HepG2 (cell line): ENCODE measurements around the gene PAXX. TPM values are rescaled to one million over a fixed set of nuclear protein-coding genes. Genes with fewer than 3 reads are reported as not detected.

Experiments used
- ATAC-seq: fragments of 200-7000 bp; cut with Tn5 transposase; 3 replicates; pipeline ENCODE4 v1.9.1; 2020; ENCODE audit warnings: mild to moderate bottlenecking, moderate library complexity
- BruUV-seq: library from RNA; stranded (reverse); fragments of 400-500 nt; replicated peaks from 2 replicates; lab custom pipeline; 2021; lab: Mats Ljungman, UMichigan
- CTCF ChIA-PET: fragments of 300-600 bp; formaldehyde crosslinking; extraction: SDS; loops from one replicate; lab custom pipeline; 2021; ENCODE audit warnings: low total read pairs, inconsistent platforms, low intra/inter-chr PET ratio; lab: Yijun Ruan, JAX
- POLR2A ChIA-PET: fragments of 350-600 bp; sonication (Branson Sonifier 250); formaldehyde crosslinking; loops from one replicate; lab custom pipeline; 2020; ENCODE audit warnings: antibody characterized with exemption, inconsistent platforms; lab: Yijun Ruan, JAX
- DNase-seq: peaks from one replicate; pipeline ENCODE4 v3.0.0-alpha.2; 2015; ENCODE audit warnings: low spot score
- FAIRE-seq: peaks from 3 replicates; lab custom pipeline; 2011; peaks lifted over from hg19 to GRCh38; lab: Jason Lieb, UNC
- H2AFZ ChIP-seq: one replicate; pipeline ENCODE4 v1.6.1; 2011; ENCODE audit warnings: low read length, inconsistent platforms
- H3K27ac ChIP-seq: fragments of 300-600 bp; 3 replicates; pipeline ENCODE4 v1.8.0; 2011; ENCODE audit warnings: mixed run types, mild to moderate bottlenecking, mixed read lengths, low read length, inconsistent platforms; ENCODE audit not compliant: insufficient read depth; ENCODE audit errors: extremely low read length
- H3K27me3 ChIP-seq, 2 experiments: fragments of 200-600 bp in 1 of 2; 2 replicates in 1 of 2; 3 replicates in 1 of 2; pipeline versions ENCODE4 v1.6.0 to v1.8.0; 2011; ENCODE audit warnings: low read length in 2 of 2, mild to moderate bottlenecking in 2 of 2, moderate library complexity in 2 of 2, inconsistent platforms in 1 of 2; ENCODE audit not compliant: insufficient read depth in 2 of 2, control insufficient read depth in 1 of 2
- H3K36me3 ChIP-seq, 2 experiments: fragments of 200-600 bp in 1 of 2; replicated peaks in 1 of 2; 2 replicates in 1 of 2; 3 replicates in 1 of 2; pipeline versions ENCODE4 v1.5.1 to v1.8.0; 2011; ENCODE audit warnings: low read length in 2 of 2, inconsistent platforms in 1 of 2; ENCODE audit not compliant: insufficient read depth in 2 of 2, control insufficient read depth in 1 of 2
- H3K4me1 ChIP-seq: 2 replicates; pipeline ENCODE4 v1.5.1; 2012; ENCODE audit warnings: low read length, inconsistent platforms; ENCODE audit not compliant: insufficient read depth
- H3K4me2 ChIP-seq: 2 replicates; pipeline ENCODE4 v1.6.0; 2011; ENCODE audit warnings: low read depth, low read length, inconsistent platforms
- H3K4me3 ChIP-seq, 3 experiments: fragments of 200-600 bp in 1 of 3; sonication (generic), shearing (Covaris generic) in 1 of 3; replicated peaks in 1 of 3; 2 replicates each; pipeline ENCODE4 v1.5.1; 2011 to 2016; ENCODE audit warnings: low read length in 3 of 3, inconsistent platforms in 2 of 3, low read depth in 2 of 3, mild to moderate bottlenecking in 2 of 3, control low read depth in 1 of 3, mixed read lengths in 1 of 3; ENCODE audit not compliant: insufficient read depth in 1 of 3
- H3K79me2 ChIP-seq: one replicate; pipeline ENCODE4 v1.6.1; 2011; ENCODE audit warnings: low read length, inconsistent platforms; ENCODE audit not compliant: insufficient read depth
- H3K9ac ChIP-seq: 2 replicates; pipeline ENCODE4 v1.6.0; 2011; ENCODE audit warnings: mild to moderate bottlenecking, low read depth, low read length, inconsistent platforms; ENCODE audit not compliant: insufficient read depth
- H3K9me3 ChIP-seq: 2 replicates; pipeline ENCODE4 v1.5.1; 2012; ENCODE audit warnings: mild to moderate bottlenecking, low read length
- H4K20me1 ChIP-seq: 2 replicates; pipeline ENCODE4 v1.6.0; 2011; ENCODE audit warnings: inconsistent platforms, mild to moderate bottlenecking, low read length, moderate library complexity; ENCODE audit not compliant: insufficient read depth
- ASH2L ChIP-seq: fragments of 300-600, 200-600 bp; sonication (generic); IDR thresholded peaks from 2 replicates; pipeline ENCODE4 v1.7.0; 2017; ENCODE audit warnings: low read depth, mild to moderate bottlenecking, moderate library complexity, mixed read lengths, low read length; ENCODE audit not compliant: insufficient read length
- DPF2 ChIP-seq: sonication (generic); formaldehyde crosslinking; IDR thresholded peaks from 2 replicates; pipeline ENCODE4 v1.4.0; 2020; ENCODE audit warnings: mild to moderate bottlenecking, low read depth, missing genetic modification reagents, borderline replicate concordance
- HDAC2 ChIP-seq: sonication (generic); formaldehyde crosslinking; IDR thresholded peaks from 2 replicates; pipeline ENCODE4 v1.4.0; 2020; ENCODE audit warnings: missing genetic modification reagents
- ISX ChIP-seq: sonication (generic); formaldehyde crosslinking; conservative IDR thresholded peaks from 2 replicates; pipeline ENCODE4 v1.5.0; 2020; ENCODE audit warnings: missing genetic modification reagents
- KDM4B ChIP-seq: sonication (generic); formaldehyde crosslinking; IDR thresholded peaks from 2 replicates; pipeline ENCODE4 v1.4.0; 2020; ENCODE audit warnings: missing genetic modification reagents
- PCBP1 ChIP-seq: fragments of 200-400 bp; formaldehyde crosslinking; IDR thresholded peaks from 2 replicates; pipeline ENCODE4 v1.6.1; 2017; ENCODE audit warnings: mild to moderate bottlenecking, low read depth, low read length, borderline replicate concordance
- PHF5A ChIP-seq: IDR thresholded peaks from one replicate; pipeline ENCODE4 v1.6.1; 2018; ENCODE audit warnings: low read depth, missing genetic modification reagents; ENCODE audit not compliant: unreplicated experiment
- STAT6 ChIP-seq: sonication (generic); formaldehyde crosslinking; IDR thresholded peaks from 2 replicates; pipeline ENCODE4 v1.4.0; 2020; ENCODE audit warnings: missing genetic modification reagents, mild to moderate bottlenecking, borderline replicate concordance
- TBX3 ChIP-seq: fragments of 450-650 bp; IDR thresholded peaks from 2 replicates; pipeline ENCODE4 v1.6.1; 2017; ENCODE audit warnings: antibody characterized with exemption, mild to moderate bottlenecking, inconsistent platforms, borderline replicate concordance
- TOPORS ChIP-seq: sonication (generic); formaldehyde crosslinking; IDR thresholded peaks from 2 replicates; pipeline ENCODE4 v1.8.0; 2023; ENCODE audit warnings: mild to moderate bottlenecking, missing genetic modification reagents
- ZMYM4 ChIP-seq: sonication (generic); formaldehyde crosslinking; IDR thresholded peaks from 2 replicates; pipeline ENCODE4 v1.8.1; 2023; ENCODE audit warnings: mild to moderate bottlenecking, missing genetic modification reagents
- ZNF432 ChIP-seq: sonication (generic); formaldehyde crosslinking; IDR thresholded peaks from 2 replicates; pipeline ENCODE4 v1.5.0; 2020; ENCODE audit warnings: missing genetic modification reagents, mild to moderate bottlenecking, borderline replicate concordance
- ZNF503 ChIP-seq: sonication (generic); formaldehyde crosslinking; IDR thresholded peaks from 2 replicates; pipeline ENCODE4 v1.4.0; 2020; ENCODE audit warnings: missing genetic modification reagents
- ZNF550 ChIP-seq: sonication (generic); formaldehyde crosslinking; IDR thresholded peaks from 2 replicates; pipeline ENCODE4 v1.4.0; 2020; ENCODE audit warnings: mild to moderate bottlenecking, missing genetic modification reagents, borderline replicate concordance
- ZNF687 ChIP-seq: sonication (generic); formaldehyde crosslinking; IDR thresholded peaks from 2 replicates; pipeline ENCODE4 v1.5.1; 2020; ENCODE audit warnings: mild to moderate bottlenecking, missing genetic modification reagents, moderate library complexity
- ZNF747 ChIP-seq: sonication (generic); formaldehyde crosslinking; IDR thresholded peaks from 2 replicates; pipeline ENCODE4 v1.8.1; 2023; ENCODE audit warnings: missing genetic modification reagents, mild to moderate bottlenecking, borderline replicate concordance
- WGBS: methylation state at CpG from one replicate; pipeline ENCODE4 v1.1.6; 2017; ENCODE audit warnings: low lambda C conversion rate; 5-methylcytosine and 5-hydroxymethylcytosine counted together
- in situ Hi-C: cut with HindIII; loops from 2 replicates; pipeline ENCODE4 v1.10.0; 2017; ENCODE audit warnings: low pct_unique_long_range_greater_than_20kb; ENCODE audit not compliant: extremely low pct_ligation_motif_present
- intact Hi-C: fragments of 100-400 bp; cut with micrococcal nuclease; formaldehyde crosslinking; loops from one replicate; pipeline ENCODE4 v1.10.0; 2022; ENCODE audit not compliant: unreplicated experiment
- polyA plus RNA-seq, 8 experiments: library from polyadenylated mRNA; depleted of rRNA in 3 of 8; stranded (reverse) in 7 of 8; unstranded in 1 of 8; fragments of >200 nt; fragmentation: Illumina TruSeq in 4 of 8; extraction: Trizol in 4 of 8; gene quantifications; 2 replicates each; pipeline versions ENCODE4 v1.2.1 to v1.2.3, GENCODE V29; 2011 to 2016; ENCODE audit warnings: low read depth in 4 of 8, missing spikeins in 1 of 8, mixed read lengths in 1 of 8; ENCODE audit not compliant: insufficient read depth in 1 of 8
- total RNA-seq, 5 experiments: library from RNA; depleted of rRNA; stranded (reverse); fragments of >200 nt; fragmentation: Illumina TruSeq; extraction: Trizol; gene quantifications; 2 replicates each; pipeline ENCODE4 v1.2.3, GENCODE V29; 2016; ENCODE audit warnings: low read depth in 1 of 5

The PAXX gene
- total and polyA plus RNA-seq, 2 of the 13 experiments (the other 11 are each of a cell fraction or from before 2014, with no cell fraction given) = 14.0 to 31.9 TPM

- ChIA-PET CTCF (interaction anchor here (1.5 to 2.3 kb wide), 3 partner anchors 14 to 248 kb away, joined by 5 to 15 read pairs (median 10); no protein-coding TSS in a partner anchor), POLR2A (interaction anchor here (0.8 to 1.8 kb wide), 7 partner anchors 11 to 247 kb away, joined by 3 to 10 read pairs (median 3); partner anchors contain the start of genes C8G, FBXW5, MAN1B1 and SAPCD2)
- peaks cover 44% of the 10 kb centered on the region for H3K4me1 ChIP-seq
- BruUV-seq = no TSS peak
- H2AFZ ChIP-seq = no peak overlapping the region
- ATAC-seq (peak; percentile 41), DNase-seq (no peak), FAIRE-seq (no peak)
- no peaks in the 10 kb centered on the region for H3K79me2 ChIP-seq
- in situ Hi-C loops = loop anchor here (10.0 kb wide), 1 partner anchor 191 kb away; the partner anchor contains the start of genes AJM1 and PHPT1
- H3K9me3 ChIP-seq = no peaks in the 10 kb centered on the region
- no peaks in the 10 kb centered on the region for H3K36me3 ChIP-seq
- no peak overlapping the region for H3K27ac ChIP-seq
- H3K4me2 ChIP-seq = peak overlapping the region; percentile 44; the same call in 1 of the 2 replicates
- no peaks in the 10 kb centered on the region for H4K20me1 ChIP-seq
- WGBS = 4% methylated on average over 4 of the region's 9 CpGs
- intact Hi-C loops = loop anchor here (1.0 to 2.0 kb wide), 2 partner anchors 87 to 248 kb away; no protein-coding TSS in a partner anchor
- no peak overlapping the region for H3K9ac ChIP-seq
- H3K27me3 ChIP-seq = 0 out of 5 replicates have a peak, but pooled peaks cover 0 to 4% of the 10 kb centered on the region in 2 experiments
- H3K4me3 ChIP-seq = peak overlapping the region in 1 of 3 experiments; percentile 36; a peak in 1 of 6 replicates
- no peak for TF ChIP-seq PHF5A (CRISPR knock-in tag)
- TF ChIP-seq TOPORS (CRISPR knock-in tag) = no peak
- peak; percentile 51; the same call in 1 of the 2 replicates for TF ChIP-seq ZNF687 (CRISPR knock-in tag)
- no peak for TF ChIP-seq ZNF432
- TF ChIP-seq ZNF747 (CRISPR knock-in tag) = 0 out of 2 replicates have a peak, but pooled peaks have one; percentile 34
- no peak for TF ChIP-seq ISX (CRISPR knock-in tag)
- no peak for TF ChIP-seq KDM4B (CRISPR knock-in tag)
- no peak for TF ChIP-seq HDAC2 (CRISPR knock-in tag)
- no peak for TF ChIP-seq DPF2 (CRISPR knock-in tag)
- TF ChIP-seq PCBP1 = no peak
- TF ChIP-seq ASH2L = no peak
- TF ChIP-seq ZNF550 = no peak
- TF ChIP-seq ZMYM4 = no peak
- TF ChIP-seq STAT6 = no peak
- TF ChIP-seq ZNF503 (CRISPR knock-in tag) = no peak
- no peak for TF ChIP-seq TBX3
Measured at GRCh38 chr9:137035507-137035834, 43.2 kb downstream of the PAXX start.
